NCI-H2227 treated with DMSO at 0.1 percent for 48 hours (cell line): ENCODE data around the gene ALDH16A1.

Experiments used
- DNase-seq: peaks from one replicate; lab custom pipeline; 2025; lab: John Stamatoyannopoulos, UW

The ALDH16A1 gene

GRCh38 chr19:49423985-49424303 lies 29.1 kb upstream of the ALDH16A1 start:
- no peak for DNase-seq

GRCh38 chr19:49425178-49425577 lies 27.8 kb upstream of the ALDH16A1 start, which contains the start of gene GFY:
Gene GFY, plus strand, starts transcription at chr19:49425388. Its CDS starts 1,043 bp downstream, at chr19:49426431.
- no peak for DNase-seq

DNA sequence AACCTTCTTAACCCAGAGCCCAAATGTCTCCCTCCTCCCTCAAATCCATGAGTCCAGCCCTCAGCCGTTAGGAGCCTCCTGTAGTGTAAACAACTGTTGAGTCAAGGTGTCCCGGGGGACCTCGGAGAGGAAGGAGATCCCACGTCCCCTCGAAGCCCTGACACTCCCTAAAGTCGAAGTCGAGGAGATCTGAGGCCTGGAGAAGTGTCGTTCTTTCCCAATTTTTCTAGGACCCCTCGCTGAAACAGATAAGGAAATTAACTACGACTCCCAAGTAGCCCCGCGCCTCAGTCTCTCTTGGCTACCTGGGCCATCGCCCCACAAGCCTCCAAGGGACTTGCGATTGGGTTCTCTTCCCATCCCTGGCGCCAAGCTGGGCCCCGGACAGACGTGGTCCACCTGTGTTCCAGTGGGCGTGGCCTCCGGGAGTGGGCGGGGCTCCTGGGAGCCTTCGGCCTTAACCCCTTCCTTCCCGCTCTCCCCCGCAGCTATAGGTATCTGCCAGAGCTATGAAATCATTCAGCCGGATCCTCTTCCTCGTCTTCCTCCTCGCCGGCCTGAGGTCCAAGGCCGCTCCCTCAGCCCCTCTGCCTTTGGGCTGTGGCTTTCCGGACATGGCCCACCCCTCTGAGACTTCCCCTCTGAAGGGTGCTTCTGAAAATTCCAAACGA lies 27.0 kb upstream of the ALDH16A1 start:
- DNase-seq: no peak

DNA sequence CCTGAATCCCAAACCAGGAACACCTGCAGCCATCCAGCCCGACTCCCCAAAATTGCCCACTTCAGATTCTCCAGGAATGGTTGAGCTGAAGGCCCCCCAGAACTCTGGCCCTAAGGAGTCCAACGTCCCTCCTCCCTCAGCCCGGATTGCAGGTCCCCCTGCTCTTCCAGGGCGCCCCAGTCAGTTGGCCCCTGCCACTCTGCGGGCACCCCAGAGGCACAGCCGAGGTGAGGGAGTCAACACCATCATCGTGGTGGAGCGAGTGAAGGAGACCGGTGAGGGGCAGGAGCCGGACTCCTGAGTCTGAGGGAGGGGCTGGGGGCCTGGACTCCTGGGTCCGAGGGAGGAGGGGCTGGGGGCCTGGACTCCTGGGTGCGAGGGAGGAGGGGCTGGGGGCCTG lies 25.7 kb upstream of the ALDH16A1 start:
- no peak for DNase-seq

DNA sequence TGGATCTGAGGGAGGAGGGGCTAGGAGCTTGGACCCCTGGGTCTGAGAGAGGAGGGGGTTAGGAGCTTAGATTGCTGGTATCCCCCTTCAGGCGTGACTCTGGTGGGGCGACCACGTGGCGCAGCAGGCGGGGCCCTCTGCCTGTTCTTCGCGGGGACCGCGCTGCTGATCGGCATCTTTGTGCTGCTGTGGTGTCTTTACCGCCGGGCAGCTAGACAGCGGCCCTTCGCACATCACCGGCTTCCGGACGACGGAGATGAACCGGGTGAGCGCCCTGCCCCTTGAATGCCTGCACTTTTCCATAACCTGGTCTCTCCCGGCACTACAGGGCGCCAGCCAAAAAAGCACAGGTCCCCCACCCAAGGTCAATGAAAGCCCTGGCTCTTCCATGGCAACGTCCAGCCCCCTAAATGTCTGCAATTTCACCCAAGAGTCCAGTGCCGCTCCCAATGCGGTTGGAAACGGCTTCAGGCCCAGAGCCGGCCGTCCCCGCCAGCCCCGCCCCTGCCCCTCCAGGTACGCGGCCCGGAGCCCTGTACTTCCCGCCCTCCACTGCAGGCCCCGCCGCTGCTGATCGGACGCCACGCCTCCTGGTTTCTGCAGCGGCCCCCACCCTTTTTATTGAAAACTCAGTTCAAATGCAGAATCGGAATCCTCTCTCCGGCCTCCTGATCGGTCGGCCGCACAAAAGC lies 25.0 kb upstream of the ALDH16A1 start:
- no peak for DNase-seq

GRCh38 chr19:49428547-49429451 lies 24.2 kb upstream of the ALDH16A1 start:
- DNase-seq: no peak

DNA sequence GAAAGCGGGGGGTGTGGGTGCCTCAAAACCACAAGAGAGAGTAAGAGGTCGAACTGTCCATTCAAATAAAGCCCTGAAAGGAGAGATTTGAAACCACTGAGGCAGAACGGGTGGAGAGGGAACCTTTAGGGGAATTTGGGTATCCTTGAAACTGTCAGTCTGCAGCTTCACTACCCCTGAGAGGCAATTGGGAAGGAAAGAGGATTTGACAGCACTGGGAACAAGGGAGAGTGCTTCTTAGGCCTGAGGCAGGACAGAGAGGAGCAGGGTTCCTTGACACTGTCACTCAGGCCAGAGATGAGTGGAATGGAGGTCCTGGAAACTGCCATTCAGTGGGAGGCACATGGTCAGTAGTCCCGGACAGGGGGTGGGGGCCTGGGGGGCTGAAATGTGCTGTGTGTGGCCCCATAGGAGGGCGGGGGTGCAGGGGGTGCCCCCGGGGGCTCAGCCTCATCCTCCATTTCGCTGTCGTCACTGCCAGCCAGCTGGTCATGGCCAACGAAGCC lies 22.8 kb upstream of the ALDH16A1 start:
- DNase-seq: no peak

DNA sequence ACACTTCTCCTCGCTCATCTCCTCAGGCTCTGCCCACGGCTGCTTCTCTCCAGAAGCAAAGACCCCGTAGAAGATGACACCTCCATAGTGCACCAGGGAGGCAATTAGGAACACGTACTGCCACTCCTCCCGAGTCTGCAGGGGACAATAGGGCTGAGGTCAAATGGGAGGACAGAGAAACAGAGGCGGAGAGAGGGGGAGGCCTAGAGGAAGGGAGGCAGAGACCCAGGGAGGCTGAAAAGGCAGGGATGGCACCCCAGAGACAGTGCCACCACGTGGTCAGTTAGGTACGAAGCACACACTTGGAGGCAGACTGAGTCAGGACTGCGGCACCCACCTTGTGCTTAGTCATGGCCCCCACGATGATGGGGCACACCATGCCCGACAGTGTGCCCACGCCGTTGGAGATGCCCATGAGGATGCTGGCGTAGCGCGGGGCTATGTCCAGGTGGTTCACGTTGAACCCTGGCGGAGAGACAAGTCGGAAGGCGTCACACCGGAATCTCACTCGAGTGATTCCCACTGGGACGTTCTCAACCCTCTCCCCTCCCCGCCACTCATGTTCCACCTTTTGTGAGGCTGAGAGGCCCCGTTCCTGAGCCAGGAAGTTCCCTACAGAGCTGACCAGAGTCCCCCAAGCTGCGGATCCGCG lies 22.2 kb upstream of the ALDH16A1 start:
- DNase-seq: no peak

GRCh38 chr19:49431330-49431749 lies 21.7 kb upstream of the ALDH16A1 start:
- no peak for DNase-seq

GRCh38 chr19:49432141-49433073 lies 20.6 kb upstream of the ALDH16A1 start:
- no peak for DNase-seq

GRCh38 chr19:49433240-49433901 lies 19.7 kb upstream of the ALDH16A1 start:
- DNase-seq: no peak

GRCh38 chr19:49434907-49435583 lies 18.0 kb upstream of the ALDH16A1 start:
- DNase-seq: no peak

DNA sequence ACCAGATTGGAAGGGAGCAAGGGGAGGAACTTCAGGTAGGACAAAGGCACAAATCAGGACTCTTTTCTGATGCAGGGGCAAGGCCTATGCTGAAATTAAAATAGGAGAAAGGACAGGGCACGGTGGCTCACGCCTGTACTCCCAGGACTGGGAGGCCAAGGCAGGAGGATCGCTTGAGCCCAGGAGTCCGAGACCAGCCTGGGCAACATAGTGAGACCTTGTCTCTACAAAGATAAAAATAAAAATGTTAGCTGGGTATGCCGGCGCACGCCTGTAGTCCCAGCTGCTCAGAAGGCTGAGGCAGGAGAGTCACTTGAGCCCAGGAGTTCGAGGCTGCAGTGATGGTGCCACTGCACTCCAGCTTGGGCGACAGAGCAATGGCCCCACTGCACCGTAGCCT lies 17.4 kb upstream of the ALDH16A1 start:
- DNase-seq: no peak

- no peak for DNase-seq
Measured at GRCh38 chr19:49436381-49437017, 16.5 kb upstream of the ALDH16A1 start.

- DNase-seq: no peak
Measured at GRCh38 chr19:49437231-49437630, 15.8 kb upstream of the ALDH16A1 start.

DNA sequence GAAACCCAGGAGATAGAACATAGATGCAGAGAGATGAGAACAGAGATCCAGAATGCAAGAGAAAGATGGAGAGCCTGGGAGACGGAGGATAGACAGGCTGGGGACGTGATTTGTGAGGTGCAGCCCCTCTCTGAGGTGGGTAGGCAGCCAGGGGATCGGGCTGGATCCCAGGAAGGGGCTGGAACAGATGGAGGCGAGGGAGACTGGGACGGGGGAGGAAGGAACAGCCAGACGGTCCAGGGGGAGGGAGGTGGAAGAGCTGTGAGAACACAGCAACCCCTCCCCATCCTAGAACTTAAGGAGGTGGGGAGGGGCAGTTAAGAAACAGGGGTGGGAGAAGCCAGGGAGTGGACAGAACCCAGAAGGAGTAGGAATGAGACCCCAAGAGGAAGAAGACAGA lies 14.8 kb upstream of the ALDH16A1 start:
- no peak for DNase-seq

DNA sequence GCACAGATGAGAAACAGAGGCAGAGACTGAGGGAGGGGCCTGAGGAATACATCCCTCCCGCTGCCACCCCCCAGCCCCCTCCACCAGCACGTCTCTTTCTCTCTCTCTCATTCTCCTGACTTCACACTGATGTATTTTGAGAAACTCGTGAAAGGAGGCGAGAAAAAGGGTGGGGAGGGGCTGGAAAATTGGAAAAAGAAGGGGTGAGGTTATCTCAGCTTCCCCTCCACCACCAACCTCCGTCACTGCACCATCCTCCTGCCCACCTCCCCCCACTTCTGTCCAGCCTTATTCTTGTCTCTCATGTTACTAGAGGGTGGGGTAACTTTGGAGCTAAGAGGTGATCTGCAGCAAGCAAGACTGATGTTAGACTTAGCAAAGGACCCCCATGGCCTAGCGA lies 13.2 kb upstream of the ALDH16A1 start:
- no peak for DNase-seq

DNA sequence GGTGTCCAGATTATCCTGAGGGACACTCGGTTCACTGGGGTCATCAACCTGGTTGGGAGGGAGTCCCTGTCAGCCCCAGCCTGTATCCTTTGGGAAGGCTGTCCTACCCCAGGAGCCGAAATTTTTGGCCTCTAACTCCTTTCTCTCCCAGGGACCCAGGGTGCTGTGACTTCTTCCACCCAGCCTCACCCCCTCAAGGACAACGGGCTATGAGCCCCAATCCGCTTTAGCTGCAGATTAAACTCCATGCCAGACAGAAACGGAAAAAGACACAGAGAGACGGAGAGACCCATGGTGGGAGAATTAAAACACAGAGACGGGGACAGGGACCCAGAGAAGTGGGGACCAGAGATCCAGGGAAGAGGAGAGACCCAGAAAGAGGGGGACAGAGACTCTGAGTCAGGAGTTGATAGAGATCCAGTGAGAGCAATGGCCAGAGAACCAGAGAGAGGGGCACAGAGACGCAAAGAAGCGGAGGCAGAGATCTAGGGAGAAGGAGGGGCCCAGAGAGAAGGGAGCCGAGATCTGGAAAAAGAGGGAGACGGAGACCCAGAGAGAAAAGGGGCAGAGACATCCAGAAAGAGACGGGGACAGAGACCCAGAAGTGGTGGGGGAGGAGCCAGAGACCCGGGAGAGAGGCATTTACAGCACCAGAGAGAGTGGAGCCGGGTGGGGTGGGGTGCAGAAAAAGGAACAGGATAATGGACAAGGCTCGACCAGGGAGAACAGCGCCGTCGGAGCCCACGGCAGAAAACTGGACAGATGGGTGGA lies 12.4 kb upstream of the ALDH16A1 start:
- no peak for DNase-seq
